Mucosa of stomach (tissue), 1 donor: ENCODE measurements around the gene FGF4.

Experiments
- H3K27me3 ChIP-seq: one replicate; pipeline ENCODE4 v1.7.0; 2013; ENCODE audit warnings: mild to moderate bottlenecking, low read length; ENCODE audit not compliant: control insufficient read depth, insufficient read depth
- H3K36me3 ChIP-seq: one replicate; pipeline ENCODE4 v1.7.0; 2013; ENCODE audit warnings: low read length; ENCODE audit not compliant: control insufficient read depth, insufficient read depth
- H3K4me1 ChIP-seq: one replicate; pipeline ENCODE4 v1.7.0; 2013; ENCODE audit warnings: mild to moderate bottlenecking, low read length; ENCODE audit not compliant: control insufficient read depth, insufficient read depth
- H3K4me3 ChIP-seq: one replicate; pipeline ENCODE4 v1.7.0; 2013; ENCODE audit warnings: low read length
- H3K9ac ChIP-seq: one replicate; pipeline ENCODE4 v1.7.0; 2013; ENCODE audit warnings: mild to moderate bottlenecking, low read length, moderate library complexity
- H3K9me3 ChIP-seq: one replicate; pipeline ENCODE4 v1.7.0; 2013; ENCODE audit warnings: mild to moderate bottlenecking, low read length, moderate library complexity; ENCODE audit not compliant: control insufficient read depth
- donor health status: Pancreatic carcinoma.

Gene FGF4, protein sequence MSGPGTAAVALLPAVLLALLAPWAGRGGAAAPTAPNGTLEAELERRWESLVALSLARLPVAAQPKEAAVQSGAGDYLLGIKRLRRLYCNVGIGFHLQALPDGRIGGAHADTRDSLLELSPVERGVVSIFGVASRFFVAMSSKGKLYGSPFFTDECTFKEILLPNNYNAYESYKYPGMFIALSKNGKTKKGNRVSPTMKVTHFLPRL

DNA sequence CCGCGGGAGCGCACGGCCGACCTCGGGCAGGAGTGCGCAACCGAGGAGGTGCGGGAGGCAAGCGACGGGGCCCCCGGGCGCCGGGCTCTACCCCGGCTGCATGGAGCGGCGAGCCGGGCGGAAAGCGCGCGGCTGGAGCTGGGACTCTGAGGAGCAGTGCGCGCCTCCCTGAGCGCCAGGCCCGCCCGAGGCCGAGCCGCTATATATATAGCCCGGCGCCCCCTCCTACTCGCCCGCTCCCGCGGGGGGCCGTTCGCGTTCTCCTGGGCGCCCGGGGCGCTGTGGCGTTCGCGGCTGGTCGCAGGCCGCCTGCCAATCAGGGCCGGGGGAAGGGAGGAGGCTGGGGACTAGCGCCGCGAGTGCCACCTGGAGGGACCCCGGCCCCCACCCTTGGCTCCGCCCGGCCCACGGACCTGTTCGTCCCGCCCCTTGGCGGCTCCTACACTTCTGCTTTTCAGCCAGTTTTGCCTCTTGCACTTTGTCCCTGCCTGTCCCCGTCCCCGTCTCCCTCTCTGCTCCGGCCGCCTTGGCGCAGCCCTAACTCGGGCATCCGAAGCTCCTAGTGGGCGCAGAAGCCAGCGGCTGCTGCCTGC is at the start of gene FGF4:
Gene FGF4, minus strand, starts transcription at position 179 of the 593 bp plus-strand sequence. CDS start 257 bp downstream, outside the sequence.
- no peak within 1 kb of the TSS for H3K4me3 ChIP-seq
- no peak within 1 kb of the TSS for H3K9ac ChIP-seq
- no peaks in the 10 kb centered on the region for H3K4me1 ChIP-seq
- H3K27me3 ChIP-seq = peaks cover 57% of the 10 kb centered on the region
- H3K9me3 ChIP-seq = no peaks in the 10 kb centered on the region
- no peaks in the 10 kb centered on the region for H3K36me3 ChIP-seq

DNA sequence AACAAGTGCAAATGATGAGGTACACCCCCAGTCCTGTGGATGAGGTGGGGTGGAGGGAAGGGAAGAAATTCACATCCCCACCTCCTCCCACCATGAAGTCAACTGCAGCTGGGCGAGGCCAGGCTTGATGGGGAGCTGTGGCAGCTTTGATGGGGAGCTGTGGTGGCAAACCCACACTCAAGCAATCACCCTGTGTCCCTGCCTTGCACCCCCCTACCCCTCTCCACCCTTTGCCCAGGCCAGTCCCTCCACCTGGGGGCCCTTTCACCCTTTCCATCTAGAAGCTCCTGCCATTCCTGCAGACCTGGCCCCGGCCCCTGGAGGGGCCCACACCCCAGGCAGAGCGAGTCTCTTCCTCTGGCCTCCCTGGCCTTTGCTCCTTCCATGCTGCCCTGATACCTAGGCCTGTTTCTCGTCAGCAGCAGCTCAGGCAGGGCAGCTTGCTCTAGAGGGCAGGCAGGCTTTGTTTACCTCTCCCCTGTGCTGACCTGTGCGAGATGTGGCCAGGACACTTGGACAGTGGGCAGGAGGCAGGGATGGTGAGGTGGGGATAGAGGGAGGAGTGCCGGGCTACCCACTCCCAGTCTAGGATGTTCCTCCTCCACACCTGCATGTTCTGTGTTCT is 48.6 kb upstream of the FGF4 start:
- no peaks in the 10 kb centered on the region for H3K36me3 ChIP-seq
- peaks cover 22% of the 10 kb centered on the region for H3K4me1 ChIP-seq
- no peak overlapping the region for H3K4me3 ChIP-seq
- no peak overlapping the region for H3K9ac ChIP-seq
- H3K9me3 ChIP-seq = no peaks in the 10 kb centered on the region
- H3K27me3 ChIP-seq = peaks cover 47% of the 10 kb centered on the region

DNA sequence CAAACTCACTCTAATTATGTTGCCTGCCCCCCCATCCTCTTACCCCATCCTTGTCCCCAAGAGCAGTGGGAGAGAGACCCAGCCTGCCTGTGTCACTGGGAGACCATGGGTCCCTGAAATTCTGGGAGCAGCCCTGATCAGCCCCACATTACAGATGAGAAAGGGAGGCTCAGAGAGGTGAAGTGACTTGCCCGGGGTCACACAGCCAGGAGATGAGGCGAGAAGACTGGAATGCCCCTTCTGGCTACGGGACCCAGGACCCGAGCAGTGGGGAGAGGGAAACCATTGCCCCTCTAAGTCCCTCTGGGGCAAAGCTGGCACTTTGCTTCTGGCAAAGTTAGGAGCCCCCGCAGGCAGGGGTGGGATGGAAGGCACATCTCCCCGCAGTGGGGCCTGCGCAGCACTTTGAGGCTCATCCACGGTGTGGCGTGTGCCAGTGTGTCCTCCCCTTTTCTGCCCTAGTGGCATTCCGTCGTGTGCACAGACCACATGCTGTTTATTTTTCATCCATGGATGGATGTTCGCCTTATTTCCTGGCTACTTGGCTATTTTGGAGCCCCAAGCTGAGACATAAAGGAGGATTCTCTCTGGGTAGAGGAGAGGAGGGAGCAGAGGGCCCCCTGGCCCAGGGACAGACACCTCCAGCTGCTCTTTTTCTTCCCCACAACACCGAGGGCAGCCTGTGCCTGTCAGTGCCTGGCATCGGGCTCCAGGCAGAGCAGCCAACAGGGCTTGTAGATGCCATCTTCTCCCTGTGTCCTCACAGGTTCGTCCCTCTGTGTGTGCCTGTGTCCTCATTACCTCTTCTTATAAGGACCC is 47.7 kb upstream of the FGF4 start:
- Histone ChIP-seq H3K4me1 (peaks cover 14% of the 10 kb centered on the region), H3K27me3 (peaks cover 56% of the 10 kb centered on the region), H3K4me3 (no peak overlapping the region), H3K9ac (no peak overlapping the region), H3K36me3 (no peaks in the 10 kb centered on the region), H3K9me3 (no peaks in the 10 kb centered on the region)

- peaks cover 69% of the 10 kb centered on the region for H3K27me3 ChIP-seq
These were observed 46.4 kb upstream of the FGF4 start for GRCh38 chr11:69821511-69822040.

GRCh38 chr11:69820441-69820840 is 45.3 kb upstream of the FGF4 start:
- Histone ChIP-seq H3K27me3 (peaks cover 79% of the 10 kb centered on the region), H3K4me1 (peaks cover 9% of the 10 kb centered on the region), H3K36me3 (no peaks in the 10 kb centered on the region), H3K9me3 (no peaks in the 10 kb centered on the region), H3K9ac (no peak overlapping the region), H3K4me3 (no peak overlapping the region)

More at GRCh38 chr11:69821511-69822040, 46.4 kb upstream of the FGF4 start:
- no peak overlapping the region for H3K4me3 ChIP-seq
- H3K9ac ChIP-seq = no peak overlapping the region
- H3K9me3 ChIP-seq = no peaks in the 10 kb centered on the region
- peaks cover 14% of the 10 kb centered on the region for H3K4me1 ChIP-seq
- H3K36me3 ChIP-seq = no peaks in the 10 kb centered on the region

DNA sequence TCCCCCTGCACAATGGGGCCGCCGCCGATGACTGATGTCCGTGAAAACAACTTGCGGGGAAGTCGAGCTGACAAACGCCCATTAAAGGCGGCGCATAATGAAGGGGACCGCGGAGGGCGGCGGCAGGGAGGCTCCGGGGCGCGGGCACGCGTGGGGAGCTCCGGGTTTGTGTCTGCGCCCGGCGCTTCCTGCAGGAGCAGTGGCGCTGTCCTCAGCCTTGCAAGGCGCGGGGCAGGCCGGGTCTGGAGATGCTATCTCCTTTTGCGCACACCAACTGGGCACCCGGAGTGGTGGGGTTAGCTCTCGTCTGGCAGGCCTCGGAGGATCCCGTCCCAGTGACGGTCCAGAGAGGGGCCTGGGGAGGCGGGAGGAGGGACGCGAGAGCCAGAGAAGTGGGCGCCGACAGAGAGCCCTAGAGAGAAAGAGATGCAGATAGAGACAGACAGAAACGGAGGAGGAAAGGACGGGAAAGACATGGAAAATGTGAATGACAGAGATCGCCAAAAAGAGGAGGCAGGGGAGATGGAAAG is 44.5 kb upstream of the FGF4 start:
- H3K4me3 ChIP-seq = no peak overlapping the region
- no peaks in the 10 kb centered on the region for H3K9me3 ChIP-seq
- H3K4me1 ChIP-seq = peaks cover 1% of the 10 kb centered on the region
- H3K36me3 ChIP-seq = no peaks in the 10 kb centered on the region
- no peak overlapping the region for H3K9ac ChIP-seq
- peaks cover 79% of the 10 kb centered on the region for H3K27me3 ChIP-seq

DNA sequence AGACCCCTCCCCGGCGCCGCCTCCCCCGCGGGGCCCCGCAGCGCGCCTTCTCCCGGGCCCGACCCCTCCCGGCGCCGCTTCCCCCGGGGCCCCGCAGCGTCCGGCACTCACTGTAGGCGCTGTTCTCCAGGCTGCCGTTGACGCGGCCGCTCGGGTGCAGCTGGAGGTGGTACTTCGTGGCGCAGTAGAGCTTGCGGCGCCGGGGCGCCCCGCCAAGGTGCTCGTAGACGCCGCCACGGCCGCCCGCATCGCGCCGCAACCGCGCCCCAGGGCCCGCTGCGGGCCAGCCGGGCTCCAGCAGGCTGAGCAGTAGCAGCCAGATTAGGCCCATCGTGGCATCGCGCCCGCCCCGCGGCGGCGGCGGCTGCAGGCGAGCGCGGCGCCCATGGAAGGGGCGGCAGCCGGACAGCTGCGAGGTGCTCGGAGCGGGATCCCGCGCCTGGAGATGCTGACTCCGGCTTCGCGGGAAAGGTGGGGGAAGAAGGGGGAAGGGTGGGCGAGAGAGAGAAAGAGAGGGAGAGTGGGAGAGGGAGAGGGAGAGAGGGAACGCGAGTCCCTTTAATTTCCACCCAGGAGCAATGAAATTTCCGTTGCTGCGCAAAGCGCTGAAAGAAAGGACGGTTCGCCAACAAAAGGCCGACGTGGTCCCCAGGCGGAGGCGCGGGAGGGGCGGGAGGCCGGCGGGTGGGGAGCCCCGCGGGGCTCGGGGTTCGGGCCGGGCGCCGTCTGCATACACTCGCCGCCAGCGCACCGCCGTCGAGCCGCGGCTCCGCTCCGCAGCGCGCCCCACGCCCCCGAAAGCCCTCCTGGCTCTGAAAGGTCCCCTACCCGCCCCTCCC is 43.7 kb upstream of the FGF4 start, which contains the start of gene FGF3:
Gene FGF3, minus strand, starts transcription at position 814 of the 839 bp plus-strand sequence. Its CDS starts 483 bp downstream, at position 331.
- Histone ChIP-seq H3K9me3 (no peaks in the 10 kb centered on the region), H3K4me3 (no peak within 1 kb of the TSS), H3K9ac (no peak within 1 kb of the TSS), H3K4me1 (no peaks in the 10 kb centered on the region), H3K36me3 (no peaks in the 10 kb centered on the region), H3K27me3 (peaks cover 74% of the 10 kb centered on the region)

GRCh38 chr11:69818231-69818602 is 43.1 kb upstream of the FGF4 start:
- no peaks in the 10 kb centered on the region for H3K36me3 ChIP-seq
- no peaks in the 10 kb centered on the region for H3K4me1 ChIP-seq
- no peak overlapping the region for H3K9ac ChIP-seq
- H3K27me3 ChIP-seq = peaks cover 71% of the 10 kb centered on the region
- H3K9me3 ChIP-seq = no peaks in the 10 kb centered on the region
- no peak overlapping the region for H3K4me3 ChIP-seq

GRCh38 chr11:69817265-69818230 is 42.4 kb upstream of the FGF4 start:
- Histone ChIP-seq H3K27me3 (peaks cover 69% of the 10 kb centered on the region), H3K9me3 (no peaks in the 10 kb centered on the region), H3K4me3 (no peak overlapping the region), H3K9ac (no peak overlapping the region), H3K4me1 (no peaks in the 10 kb centered on the region), H3K36me3 (no peaks in the 10 kb centered on the region)

- no peak overlapping the region for H3K9ac ChIP-seq
- no peak overlapping the region for H3K4me3 ChIP-seq
- H3K27me3 ChIP-seq = peaks cover 73% of the 10 kb centered on the region
- H3K9me3 ChIP-seq = no peaks in the 10 kb centered on the region
- H3K4me1 ChIP-seq = no peaks in the 10 kb centered on the region
- no peaks in the 10 kb centered on the region for H3K36me3 ChIP-seq
These were observed 41.5 kb upstream of the FGF4 start for GRCh38 chr11:69816671-69817070.
